ENCODE measurements around the gene CDC42EP3.

GRCh38 chr2:37706334-37707183 lies 35.1 kb upstream of the CDC42EP3 start:
- no peak for TF ChIP-seq CTCF (IDR thresholded peaks at IDR 0.05)
- no peak for TF ChIP-seq POLR2AphosphoS5 (IDR thresholded peaks at IDR 0.05)
